Endometrium (tissue), 2 donors: ENCODE data around the gene MAGI1.
"Not testable (repeated sequence)": the region's sequence is repeated elsewhere in the genome, so short reads cannot be mapped to it uniquely, and the experiment has no call there.

Experiments used
- FAIRE-seq: peaks from 2 replicates; lab custom pipeline; 2012; peaks lifted over from hg19 to GRCh38; lab: Jason Lieb, UNC
- donor health status: control.
- donor health status: control.

Gene MAGI1

DNA sequence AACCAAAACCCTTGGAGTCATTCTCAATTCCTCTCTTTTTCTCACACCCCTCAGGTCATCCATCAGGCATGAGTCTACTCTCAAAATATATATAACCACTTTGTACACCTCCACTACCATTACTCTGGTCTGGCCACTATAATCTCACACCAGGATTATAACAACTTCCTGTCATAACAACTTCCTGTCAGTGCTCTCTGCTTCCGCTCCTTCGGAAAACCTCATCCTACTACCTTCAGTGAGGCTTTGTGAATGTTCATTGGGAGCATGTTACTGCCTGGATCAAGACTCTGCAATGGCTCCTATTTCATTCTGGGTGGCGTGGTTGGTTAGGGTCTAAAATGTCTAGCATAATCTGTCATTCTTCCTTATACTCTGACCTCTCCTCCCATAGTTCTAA is 447.4 kb downstream of the MAGI1 start:
- FAIRE-seq = no peak

DNA sequence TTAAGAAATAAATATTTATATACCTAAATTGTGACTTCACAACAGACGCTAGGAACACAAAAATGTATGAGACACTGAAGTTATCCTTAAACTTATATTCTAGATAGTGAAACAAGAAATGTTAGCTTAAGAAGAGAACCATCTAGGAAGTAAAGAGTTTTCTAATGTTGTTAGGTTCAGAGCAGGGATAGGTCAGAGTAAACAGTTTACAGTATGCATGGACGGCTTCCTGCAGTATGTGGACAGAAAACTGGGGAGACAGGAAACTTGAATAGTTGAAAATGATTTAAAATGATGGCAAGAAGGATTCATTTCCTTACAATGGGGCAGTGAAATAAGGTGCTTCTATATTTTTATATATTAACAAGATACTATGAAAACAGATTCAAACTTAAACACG is 449.8 kb downstream of the MAGI1 start:
- no peak for FAIRE-seq

DNA sequence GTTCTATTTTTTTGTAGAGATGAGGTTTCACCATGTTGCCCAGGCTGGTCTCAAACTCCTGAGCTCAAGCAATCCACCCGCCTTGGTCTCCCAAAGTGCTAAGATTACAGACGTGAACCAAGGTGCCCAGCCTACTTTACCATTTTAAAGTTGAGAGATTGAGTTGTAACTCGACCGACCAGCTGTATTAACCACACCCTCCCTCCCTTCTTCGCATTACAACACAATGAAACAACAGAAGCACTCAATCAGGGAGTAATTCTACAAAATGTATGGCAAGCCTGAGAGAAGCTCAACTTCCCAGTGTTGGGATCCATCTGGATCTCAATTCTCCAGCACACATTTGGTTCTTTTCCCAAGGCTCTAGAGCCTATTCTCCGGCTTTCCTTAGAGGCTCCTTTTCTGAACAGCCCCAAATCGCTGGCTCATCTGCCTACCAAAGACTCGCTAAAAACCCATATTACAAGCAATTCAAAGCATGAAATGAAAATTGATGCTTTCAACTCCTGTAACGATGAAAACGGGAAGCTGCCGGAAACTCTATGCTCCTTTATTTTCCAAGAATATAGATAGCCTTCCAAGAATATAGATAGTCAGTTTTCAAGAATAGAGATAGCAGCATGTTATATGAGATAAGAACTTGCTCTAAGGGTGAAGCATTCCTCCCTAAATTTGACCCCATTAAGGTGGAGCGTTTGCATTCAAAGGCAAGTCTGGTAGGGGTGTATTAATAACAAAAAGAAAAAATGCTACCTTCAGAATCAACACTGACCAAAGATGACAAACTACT is 450.9 kb downstream of the MAGI1 start:
- no peak for FAIRE-seq

DNA sequence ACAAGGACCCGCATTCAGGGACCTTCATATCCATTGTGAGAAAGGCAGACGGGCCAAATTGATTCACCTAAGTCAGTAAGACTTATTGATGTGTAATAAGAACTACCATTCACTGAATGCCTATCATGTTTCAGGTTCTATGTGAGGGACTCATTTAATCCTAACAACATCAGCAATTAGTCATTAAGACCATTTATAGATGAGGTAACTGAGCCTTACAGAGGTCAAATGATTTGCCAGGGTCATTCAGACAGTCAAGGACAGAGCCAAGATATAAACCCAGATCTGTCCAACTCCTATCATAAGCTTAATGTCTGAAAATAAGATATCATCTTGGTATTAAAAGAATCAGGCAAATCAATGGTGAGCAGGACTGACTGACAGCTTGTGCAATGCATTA is 453.8 kb downstream of the MAGI1 start:
- FAIRE-seq = no peak

DNA sequence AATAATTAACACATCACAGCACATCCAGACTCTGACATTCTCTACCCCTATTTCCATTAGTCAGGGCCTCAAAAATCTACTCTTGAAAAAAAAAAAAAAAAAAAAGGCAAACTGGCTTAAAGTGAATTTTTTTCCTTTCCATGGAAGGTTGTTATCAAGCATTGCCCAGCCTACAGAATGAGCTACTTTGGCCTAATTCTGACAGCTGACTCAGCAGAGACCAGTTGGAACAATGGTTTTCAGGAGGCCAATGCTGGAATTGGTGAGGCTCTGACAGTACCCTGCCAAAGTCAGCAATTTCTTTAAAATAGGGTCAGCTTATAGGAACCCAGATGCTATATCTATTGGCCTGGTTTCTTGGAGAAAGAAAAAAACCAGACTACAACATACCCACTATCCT is 454.7 kb downstream of the MAGI1 start:
- no peak for FAIRE-seq

DNA sequence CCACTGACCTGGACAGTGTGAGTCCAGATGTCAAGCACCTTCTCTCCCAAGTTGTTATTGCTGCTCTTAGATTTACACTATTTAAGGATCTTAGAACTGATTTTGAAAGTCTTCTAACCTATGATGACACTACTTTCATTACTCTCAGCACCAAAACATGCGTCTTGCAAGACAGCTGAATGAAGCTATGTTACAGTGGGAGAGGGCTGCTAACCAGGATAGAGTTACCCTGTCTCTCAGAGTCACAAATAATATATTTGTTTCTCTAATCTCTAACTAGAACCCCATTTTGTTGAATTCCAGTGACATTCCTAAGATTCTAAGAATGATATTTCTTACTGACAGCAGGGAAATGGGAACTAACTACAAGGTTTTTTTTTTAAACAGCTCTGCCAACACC is 455.5 kb downstream of the MAGI1 start:
- FAIRE-seq = no peak

DNA sequence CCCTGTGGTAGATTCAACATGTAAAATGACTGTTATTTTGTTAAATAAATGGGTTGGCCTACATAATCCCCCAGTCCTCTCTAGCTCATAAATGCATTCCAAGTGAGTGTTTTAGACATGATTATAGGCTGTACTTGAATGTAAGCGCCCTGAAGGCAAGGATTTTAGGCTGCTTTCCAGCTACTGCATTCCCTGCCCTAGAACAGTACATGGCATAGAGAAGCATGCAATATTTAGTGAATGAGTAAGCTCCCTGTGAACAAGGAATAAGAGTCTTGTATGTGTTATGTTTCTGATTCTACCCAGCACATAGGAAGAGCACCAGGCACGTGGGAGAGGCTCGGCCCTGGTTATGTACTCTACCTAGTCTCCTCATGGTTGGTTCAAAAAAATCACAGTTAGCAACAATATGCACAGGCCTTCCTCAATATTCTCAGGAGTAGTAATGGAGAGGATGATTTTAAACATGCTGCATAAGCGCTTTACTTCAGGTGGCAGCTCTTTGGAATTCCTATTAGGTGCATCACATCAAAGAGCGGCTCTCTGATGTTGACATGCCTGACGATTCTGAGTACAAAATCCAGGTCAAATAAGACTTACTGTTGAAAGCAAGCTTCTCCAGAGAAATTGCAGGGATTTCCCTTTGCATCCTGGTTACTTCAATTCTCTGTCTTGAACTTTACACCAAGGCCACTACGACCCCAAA is 456.6 kb downstream of the MAGI1 start:
- FAIRE-seq = no peak

DNA sequence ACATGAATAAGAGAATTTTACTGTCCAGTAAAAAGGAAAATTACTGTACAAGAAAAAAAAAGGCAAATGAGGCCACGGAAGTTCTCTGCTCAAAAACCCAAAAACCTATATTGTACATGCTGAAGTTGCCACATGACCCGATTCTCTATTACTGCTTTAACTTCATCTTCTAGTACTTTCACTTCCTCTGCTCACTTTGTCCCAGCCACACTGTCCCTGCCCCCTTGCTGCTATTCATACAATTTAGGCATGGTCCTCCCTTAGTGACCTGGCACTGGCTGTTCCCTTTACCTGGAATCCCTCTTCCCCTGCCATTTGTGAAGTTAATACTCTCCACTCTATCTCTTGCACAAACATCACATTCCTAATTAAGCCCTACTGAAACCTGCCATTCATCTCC is 457.4 kb downstream of the MAGI1 start:
- FAIRE-seq = no peak

DNA sequence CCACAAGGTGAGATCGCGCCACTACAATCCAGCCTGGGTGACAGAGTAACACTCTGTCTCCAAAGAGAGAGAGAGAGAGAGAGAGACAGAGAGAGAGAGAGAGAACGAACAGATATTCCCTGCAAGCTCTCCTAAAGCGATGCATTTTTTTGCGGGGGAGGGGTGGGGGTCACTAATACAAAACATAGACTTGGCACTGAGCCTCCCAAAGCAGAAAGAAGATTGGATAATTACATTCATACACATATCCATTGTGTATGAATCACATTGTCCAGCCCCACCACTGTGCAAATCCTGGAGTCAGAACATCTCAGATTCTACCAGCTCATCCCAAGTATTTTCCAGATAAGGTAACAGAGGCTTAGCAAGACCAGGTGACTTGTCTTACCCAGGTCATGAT is 459.9 kb downstream of the MAGI1 start:
- no peak for FAIRE-seq

DNA sequence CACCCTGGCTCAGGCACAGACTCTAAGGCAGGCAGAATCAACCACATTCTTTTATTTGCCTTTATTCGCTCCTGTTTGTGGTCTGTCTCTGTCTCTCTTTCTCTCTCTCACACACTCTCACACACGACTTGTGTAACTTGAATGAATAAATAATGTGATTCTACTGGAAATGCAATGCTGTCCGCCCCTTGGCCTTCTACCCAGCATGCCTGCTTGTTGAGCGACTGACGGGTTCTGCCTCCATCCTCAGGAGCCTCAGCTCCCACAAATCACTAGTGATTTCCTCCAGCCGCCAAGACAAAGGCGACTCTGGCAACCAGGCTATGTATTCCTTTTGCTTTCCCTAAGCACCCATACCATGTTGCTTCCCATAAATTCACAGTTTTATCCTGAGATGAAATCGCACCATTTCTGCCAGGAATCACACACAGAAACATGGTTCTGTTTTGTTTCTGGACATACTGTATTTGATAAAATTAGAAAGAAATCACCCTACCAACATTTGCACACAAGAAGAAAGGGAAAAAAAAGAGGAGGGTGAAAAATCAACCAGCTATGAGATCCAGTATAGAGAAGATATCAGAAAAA is 460.8 kb downstream of the MAGI1 start:
- no peak for FAIRE-seq

DNA sequence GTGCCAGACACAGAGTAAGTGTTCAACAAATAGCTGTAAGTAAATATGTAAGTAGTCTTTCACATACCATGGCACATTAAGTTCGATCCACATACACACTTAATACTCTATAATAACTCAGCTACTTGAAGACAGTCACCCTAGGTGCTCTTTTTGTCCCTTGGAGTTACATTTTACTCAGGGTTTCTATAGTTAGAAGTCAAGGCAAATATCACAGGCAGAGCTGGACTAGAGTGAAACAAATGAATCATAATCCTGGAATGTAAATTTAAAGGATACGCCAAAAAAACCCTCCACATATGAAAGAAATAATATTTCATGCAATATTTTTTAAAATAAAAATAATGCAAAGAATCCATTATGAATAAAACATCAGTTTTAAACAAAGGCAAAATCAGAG is 461.8 kb downstream of the MAGI1 start:
- no peak for FAIRE-seq

DNA sequence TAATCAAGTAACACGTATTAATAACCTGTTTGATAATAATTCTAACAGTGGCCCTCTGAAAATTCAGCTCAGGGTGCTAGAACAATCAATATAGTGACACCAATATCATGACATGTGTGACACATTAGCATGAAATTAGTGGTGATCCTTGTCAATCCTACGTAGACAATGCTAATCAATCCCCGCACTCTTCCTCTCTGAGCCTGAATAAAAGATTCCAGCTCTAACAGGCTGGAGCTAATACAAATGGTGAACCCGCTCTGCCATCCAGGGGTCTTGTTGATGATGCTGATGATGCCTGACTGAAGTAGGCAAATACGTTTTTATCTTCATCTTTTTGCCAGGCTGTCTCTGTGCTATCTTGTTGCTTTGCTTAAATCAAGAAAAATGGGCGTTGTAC is 462.5 kb downstream of the MAGI1 start:
- FAIRE-seq = no peak

DNA sequence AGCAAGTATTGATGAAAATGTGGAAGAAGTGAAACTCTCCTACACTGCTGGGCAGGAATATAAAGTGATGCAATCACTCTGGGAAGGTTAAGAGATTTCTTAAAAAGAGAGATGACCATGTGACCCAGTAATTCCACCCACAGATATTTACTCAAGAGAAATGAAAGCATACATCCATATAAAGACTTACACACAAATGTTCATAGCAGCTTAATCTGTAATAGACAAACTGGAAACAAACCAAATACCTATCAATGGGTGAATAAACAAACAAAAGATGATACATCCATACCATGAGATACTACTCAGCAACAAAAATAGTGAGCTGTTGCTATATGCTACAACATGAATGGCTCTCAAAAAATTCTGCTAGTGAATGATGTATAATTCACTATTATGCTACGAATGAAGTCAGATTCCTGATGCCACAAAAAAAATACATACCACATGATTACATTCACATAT is 463.3 kb downstream of the MAGI1 start:
- no peak for FAIRE-seq

DNA sequence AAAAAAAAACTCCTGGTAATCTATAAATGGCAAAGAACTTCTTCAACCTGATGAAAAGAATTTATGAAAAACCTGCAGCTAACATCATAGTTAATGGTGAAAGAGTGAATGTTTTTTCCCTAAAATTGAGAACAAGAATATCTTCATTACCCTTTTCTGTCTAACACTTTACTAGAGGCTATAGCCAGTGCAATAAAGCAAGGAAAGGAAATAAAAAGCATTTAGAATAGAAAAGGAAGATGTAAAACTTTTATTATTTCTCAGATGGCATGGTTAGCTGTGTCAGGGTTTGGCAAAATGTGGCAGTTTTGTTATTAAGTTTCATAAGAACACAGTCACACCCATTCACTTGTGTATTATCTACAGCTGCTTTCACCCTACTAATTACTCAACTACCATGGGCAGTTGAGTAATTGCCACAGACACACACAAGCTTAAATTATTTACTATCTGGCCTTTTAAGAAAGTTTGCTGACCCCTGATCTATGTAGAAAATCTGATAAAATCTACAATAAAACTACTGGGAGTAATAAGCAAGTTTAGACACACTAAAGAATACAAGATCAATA is 465.1 kb downstream of the MAGI1 start:
- FAIRE-seq = no peak

DNA sequence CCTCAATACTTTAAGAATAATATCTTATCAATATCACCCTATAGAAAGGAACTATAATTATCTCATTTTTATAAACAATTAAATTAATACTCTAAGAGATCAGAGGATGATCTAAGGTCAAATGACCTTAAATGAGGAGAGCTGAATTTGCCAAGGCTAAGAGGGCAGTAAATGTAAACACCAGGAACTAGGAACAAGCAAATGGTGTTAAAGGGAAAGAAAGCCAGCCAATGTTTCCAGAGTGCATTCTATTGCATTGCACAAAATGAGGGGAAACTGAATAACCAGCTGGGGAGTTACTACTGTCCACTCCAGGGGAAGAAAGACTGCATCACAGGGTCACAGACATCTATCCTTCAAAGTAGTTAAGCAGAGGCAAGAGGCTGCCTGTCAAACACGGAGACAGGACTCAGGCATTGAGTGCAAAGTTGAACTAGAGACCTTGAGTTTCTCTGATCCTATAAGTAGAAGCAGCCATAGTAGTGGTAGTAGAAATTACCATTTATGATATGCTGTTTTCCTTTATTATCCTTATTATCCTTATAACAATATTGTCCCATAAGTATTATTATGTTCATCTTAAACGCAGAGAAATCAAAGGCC is 466.4 kb downstream of the MAGI1 start:
- FAIRE-seq = no peak

DNA sequence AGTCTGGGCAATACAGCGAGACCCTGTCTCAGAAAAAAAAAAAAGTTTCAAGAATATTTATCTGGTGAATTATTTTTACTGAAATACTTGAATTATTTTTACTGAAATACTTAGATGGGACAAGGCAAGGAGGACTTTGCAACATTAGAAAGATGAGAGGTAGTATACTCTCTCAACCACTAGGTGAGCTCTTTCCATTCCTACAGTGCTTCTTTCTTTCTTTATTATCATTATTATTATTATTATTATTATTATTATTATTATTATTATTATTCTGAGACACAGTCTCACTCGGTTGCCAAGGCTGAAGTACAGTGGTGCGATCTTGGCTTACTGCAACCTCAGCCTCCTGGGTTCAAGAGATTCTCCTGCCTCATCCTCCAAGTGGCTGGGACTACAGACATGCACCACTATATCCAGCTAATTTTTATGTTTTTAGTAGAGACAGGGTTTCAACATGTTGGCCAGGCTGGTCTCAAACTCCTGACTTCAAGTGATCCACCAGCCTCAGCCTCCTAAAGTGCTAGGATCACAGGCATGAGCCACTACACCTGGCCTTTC is 468.8 kb downstream of the MAGI1 start:
- no peak for FAIRE-seq

DNA sequence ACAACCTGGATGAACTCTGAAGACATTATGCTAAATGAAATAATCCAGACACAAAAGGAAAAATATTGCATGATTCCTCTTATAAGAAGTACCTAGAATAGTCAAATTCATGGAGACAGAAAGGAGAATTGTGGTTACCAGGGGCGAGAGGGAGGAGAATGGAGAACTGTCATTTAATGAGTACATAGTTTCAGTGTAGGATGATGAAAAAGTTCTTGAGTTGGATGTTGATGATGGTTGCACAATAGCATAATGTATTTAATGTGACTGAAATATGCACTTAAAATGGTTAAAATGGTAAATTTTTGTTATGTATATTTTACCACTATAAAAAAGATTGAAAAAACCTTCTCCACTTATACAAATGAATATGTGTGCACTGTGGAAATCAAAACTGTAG is 469.6 kb downstream of the MAGI1 start:
- FAIRE-seq = no peak

DNA sequence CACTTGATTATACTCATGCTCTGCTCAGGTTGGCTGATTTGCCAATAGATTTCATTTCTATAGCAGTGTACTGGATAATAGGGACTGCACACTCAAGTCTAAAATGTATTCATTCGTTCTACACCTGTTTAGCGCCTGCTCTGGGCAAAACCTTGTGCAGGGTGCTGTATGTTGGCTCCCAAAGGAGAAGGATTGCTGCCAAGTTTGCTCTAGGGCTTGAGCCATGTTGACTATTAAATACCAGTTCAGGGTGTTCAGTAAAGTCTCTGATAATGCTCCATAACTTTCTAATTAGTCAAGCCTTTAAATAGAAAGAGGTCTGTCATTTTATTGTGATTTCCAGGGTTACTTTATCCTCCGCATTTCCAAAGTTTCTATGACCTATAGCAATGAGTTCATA is 470.2 kb downstream of the MAGI1 start:
- no peak for FAIRE-seq

DNA sequence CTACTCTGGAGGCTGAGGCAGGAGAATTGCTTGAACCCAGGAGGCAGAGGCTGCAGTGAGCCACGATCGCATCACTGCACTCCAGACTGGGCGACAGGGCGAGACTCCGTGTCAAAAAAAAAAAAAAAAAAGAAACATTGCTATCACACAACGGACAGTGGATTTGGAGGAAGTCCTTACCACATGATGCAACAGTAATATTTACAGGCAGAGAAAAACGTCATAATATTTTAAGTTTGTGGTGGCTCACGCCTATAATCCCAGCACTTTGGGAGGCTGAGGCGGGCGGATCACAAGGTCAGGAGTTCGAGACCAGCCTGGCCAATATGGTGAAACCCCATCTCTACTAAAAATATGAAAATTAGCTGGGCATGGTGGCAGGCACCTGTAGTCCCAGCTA is 473.0 kb downstream of the MAGI1 start:
- FAIRE-seq = not testable (repeated sequence)

DNA sequence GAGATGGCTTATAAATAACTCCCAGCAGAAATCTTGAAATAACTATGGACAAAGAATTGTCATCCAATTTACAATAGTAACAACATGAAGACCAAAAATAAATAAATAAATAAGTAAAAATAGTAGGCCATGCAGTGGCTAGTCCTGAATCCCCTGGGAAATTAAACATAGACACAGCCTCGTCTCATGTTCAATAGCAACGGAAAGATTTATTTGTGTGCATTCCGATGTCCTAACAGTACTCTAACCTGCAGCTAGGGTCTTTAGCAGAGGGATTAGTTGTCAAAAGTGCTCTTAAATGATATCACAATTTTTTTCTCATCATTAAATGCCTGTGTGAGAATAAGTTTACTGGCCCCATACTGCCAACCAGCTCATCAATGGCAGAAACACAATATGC is 474.2 kb downstream of the MAGI1 start:
- no peak for FAIRE-seq

DNA sequence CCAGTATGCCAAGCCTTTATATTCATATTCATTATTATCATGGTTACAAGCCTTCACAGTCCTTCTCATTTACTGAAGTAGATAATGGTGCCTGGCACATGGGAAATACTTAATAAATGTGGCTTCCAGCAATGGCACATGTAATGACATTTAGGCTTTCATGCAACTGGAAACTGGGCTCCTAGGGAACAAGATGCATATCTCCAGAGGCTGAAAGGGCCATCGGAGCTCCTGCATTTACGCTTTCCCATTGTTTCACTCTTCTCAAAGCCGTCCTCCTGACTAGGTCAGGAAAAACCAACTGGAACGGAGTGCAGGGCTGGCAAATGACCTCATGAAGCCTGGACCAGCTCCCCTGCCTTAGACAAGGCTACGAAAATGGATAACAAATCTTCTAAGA is 474.9 kb downstream of the MAGI1 start:
- no peak for FAIRE-seq

DNA sequence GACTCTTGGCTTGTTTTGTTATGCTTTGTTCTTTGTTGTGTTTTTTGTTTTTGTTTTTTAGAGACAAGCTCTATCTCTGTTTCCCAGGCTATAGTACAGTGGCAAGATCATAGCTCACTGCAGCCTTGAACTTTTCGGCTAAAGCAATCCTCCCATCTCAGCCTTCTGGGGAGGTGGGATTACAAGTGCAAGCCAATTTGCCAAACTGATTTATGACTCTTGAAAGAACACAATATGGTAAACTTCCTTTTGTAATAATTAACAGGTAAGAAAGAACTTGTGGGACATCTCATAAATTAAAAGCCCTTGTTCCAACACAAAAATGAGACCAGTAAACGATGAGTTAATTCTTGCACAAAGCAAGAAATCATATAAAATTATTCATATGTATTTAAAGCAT is 476.3 kb downstream of the MAGI1 start:
- FAIRE-seq = no peak
